Fibroblast of pulmonary artery (primary cell): Measurements from ENCODE around the gene MMP28.

ENCODE experiments used
- DNase-seq: peaks from one replicate; pipeline ENCODE4 v3.0.0-alpha.2; 2010; ENCODE audit warnings: low read depth
- H3K4me3 ChIP-seq: replicated peaks from 2 replicates; pipeline ENCODE4 v1.5.1; 2011; ENCODE audit warnings: low read depth, mild to moderate bottlenecking, control low read depth, low read length, moderate library complexity
- CTCF ChIP-seq: IDR thresholded peaks from 2 replicates; pipeline ENCODE4 v1.5.1; 2011; ENCODE audit warnings: mild to moderate bottlenecking, control low read depth, low read length, inconsistent platforms; ENCODE audit errors: missing control alignments

MMP28 gene

GRCh38 chr17:35749560-35750412, 45.7 kb downstream of the MMP28 start:
- no peak overlapping the region for H3K4me3 ChIP-seq
- no peak for TF ChIP-seq CTCF
- DNase-seq = peak; percentile 36

- no peak overlapping the region for H3K4me3 ChIP-seq
- DNase-seq = no peak
- no peak for TF ChIP-seq CTCF
These were observed 46.5 kb downstream of the MMP28 start for GRCh38 chr17:35748979-35749378.

- TF ChIP-seq CTCF = no peak
- H3K4me3 ChIP-seq = no peak overlapping the region
- DNase-seq = no peak
These were observed 47.0 kb downstream of the MMP28 start for GRCh38 chr17:35748341-35748841.

GRCh38 chr17:35747540-35748017, 47.9 kb downstream of the MMP28 start:
- H3K4me3 ChIP-seq = no peak overlapping the region
- TF ChIP-seq CTCF = peak; percentile 81
- peak; percentile 88 for DNase-seq

GRCh38 chr17:35745749-35746320, 49.6 kb downstream of the MMP28 start:
- no peak for TF ChIP-seq CTCF
- DNase-seq = no peak
- no peak overlapping the region for H3K4me3 ChIP-seq

GRCh38 chr17:35745246-35745645, 50.2 kb downstream of the MMP28 start:
- TF ChIP-seq CTCF = no peak
- no peak for DNase-seq

More at GRCh38 chr17:35745246-35745645, 50.2 kb downstream of the MMP28 start:
- H3K4me3 ChIP-seq = no peak overlapping the region
